ENCODE results near the gene TANC2. TPM values are rescaled to one million over a fixed set of nuclear protein-coding genes. Genes with fewer than 3 reads are reported as not detected.
A peak's percentile ranks its signal among the peaks of the same experiment; 100 is the strongest.
"Not testable (repeated sequence)": the region's sequence is repeated elsewhere in the genome, so short reads cannot be mapped to it uniquely, and the experiment has no call there.

The TANC2 gene
- total RNA-seq, 2 experiments from 2014 or later: 5.0 to 6.6 TPM

DNA sequence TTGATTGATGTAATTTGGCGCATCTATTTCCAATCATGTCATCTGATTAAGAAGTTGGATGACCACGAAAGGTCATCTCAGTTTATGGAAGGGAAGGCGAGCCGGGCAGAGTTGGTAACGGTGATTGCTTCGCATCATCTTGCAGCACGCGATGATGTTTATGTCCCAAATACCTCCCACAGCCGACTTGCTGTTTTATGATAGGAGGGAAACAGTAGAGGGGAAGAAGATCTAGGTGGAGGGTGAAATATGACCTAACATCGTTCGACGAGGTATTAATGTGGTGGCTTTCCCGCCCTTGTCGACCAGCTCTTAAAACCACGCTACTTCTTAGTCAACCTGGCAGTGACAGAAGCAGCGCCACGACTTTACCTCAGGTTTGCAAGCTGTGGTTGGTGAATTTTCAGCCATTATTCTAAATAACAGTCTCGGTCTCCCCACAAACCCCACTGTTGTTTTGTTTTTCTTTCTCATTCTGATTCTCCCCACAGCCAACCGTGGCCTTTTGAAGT is 805 bp upstream of the TANC2 start:
- CTCF ChIA-PET: interaction anchor here (0.6 to 1.2 kb wide), 4 partner anchors 35 to 317 kb away, joined by 3 to 5 read pairs (median 3); no protein-coding TSS in a partner anchor
- DNase-seq: peak; percentile 78
- Mint-ChIP-seq H3K27ac (peak overlapping the region; percentile 86), H3K4me1 (peaks cover 26% of the 10 kb centered on the region), H3K27me3 (peaks cover 31% of the 10 kb centered on the region), H3K4me3 (peak overlapping the region; percentile 78), H3K36me3 (ENCODE audit: low read depth) (no peaks in the 10 kb centered on the region), H3K9me3 (ENCODE audit: low read depth) (no peaks in the 10 kb centered on the region)
- POLR2A ChIA-PET: interaction anchor here (1.7 kb wide), 1 partner anchor 241 kb away, joined by 7 read pairs; no protein-coding TSS in a partner anchor
- peak; percentile 54 for ATAC-seq
- intact Hi-C loops (cut with DNase I, micrococcal nuclease): loop anchor here (1.0 to 10.0 kb wide), 11 partner anchors 241 to 900 kb away; partner anchors contain the start of genes DCAF7 (in 1 of the 2), FTSJ3 (in 1 of the 2), MAP3K3 (in 1 of the 2) and MED13 (in 1 of the 2)

DNA sequence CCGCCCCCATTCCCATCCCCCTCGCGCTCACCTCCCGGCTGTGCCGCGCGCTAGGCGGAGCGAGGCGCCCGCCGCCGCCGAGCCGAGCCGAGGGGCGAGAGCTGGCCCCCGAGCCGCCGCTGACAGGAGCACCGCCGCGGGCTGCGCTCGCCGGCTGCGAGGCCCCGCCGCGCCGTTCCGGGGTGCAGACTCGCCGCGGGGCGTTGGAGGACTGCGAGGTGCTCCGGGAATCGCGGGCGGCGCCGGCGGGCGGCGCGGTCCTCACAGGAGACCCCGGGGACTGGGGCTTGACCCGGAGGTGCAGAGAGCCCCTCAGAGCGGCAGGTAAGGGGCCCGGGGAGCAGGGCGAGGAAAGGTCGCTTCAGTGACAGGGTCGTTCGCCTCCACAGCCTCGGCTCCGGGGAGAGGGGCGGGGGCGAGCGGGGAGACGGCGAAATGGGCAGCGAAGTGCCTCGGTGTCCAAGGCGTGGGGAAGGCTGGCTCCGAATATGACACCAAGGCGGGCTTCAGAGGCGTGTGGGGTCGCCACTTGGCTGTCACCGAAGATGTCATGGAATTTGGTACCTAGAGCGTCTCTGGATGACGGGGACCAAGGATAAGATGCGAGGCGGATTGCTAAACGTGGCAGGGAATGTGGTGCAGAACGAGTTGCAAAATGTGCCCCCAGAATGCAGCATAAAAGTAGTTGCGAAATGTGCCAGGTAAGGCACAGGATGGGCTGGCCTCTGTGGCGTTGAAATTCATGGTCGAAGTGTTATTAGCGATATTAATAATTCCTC is 580 bp downstream of the TANC2 start:
- CTCF ChIA-PET: interaction anchor here (0.6 to 0.8 kb wide), 2 partner anchors 13 to 104 kb away, joined by 3 read pairs; no protein-coding TSS in a partner anchor
- peak; percentile 77 for DNase-seq

DNA sequence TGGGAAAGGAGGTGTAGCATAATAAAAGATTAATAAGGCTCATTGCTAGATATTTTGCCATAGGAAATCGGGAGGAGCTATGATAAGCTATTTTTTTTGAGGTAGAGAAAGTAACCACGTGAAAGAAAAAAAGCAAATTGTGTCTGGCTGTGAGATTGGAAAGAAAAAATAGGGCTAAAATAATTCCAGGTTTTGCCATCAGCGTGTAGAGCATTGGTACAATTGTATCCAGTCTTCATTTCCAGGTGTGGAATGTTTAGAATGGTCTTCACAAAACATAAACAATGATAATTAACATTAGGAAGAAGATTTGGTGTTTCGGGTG is 1.1 kb downstream of the TANC2 start:
- H3K4me1 Mint-ChIP-seq: peaks cover 26% of the 10 kb centered on the region
- peak overlapping the region; percentile 40 for H3K27ac Mint-ChIP-seq
- H3K9me3 Mint-ChIP-seq (ENCODE audit: low read depth): no peaks in the 10 kb centered on the region
- CTCF ChIA-PET: interaction anchor here (0.8 kb wide), 1 partner anchor 13 kb away, joined by 3 read pairs; no protein-coding TSS in a partner anchor
- peaks cover 25% of the 10 kb centered on the region for H3K27me3 Mint-ChIP-seq
- DNase-seq (no peak), ATAC-seq (no peak)
- H3K4me3 Mint-ChIP-seq: peak overlapping the region; percentile 74
- POLR2A ChIA-PET: no interaction called here
- intact Hi-C loops (cut with DNase I, micrococcal nuclease): loop anchor here (5.0 to 10.0 kb wide), 7 partner anchors 412 to 902 kb away; partner anchors contain the start of genes DCAF7 (in 1 of the 2), FTSJ3 (in 1 of the 2), MED13 (in 1 of the 2) and METTL2A (in 1 of the 2)
- no peaks in the 10 kb centered on the region for H3K36me3 Mint-ChIP-seq (ENCODE audit: low read depth)

More for the DNA sequence above, 580 bp downstream of the TANC2 start:
- peak; percentile 40 for ATAC-seq
- H3K27me3 Mint-ChIP-seq: peaks cover 26% of the 10 kb centered on the region
- POLR2A ChIA-PET: no interaction called here
- H3K4me3 Mint-ChIP-seq: peak overlapping the region; percentile 74
- peaks cover 26% of the 10 kb centered on the region for H3K4me1 Mint-ChIP-seq
- H3K36me3 Mint-ChIP-seq (ENCODE audit: low read depth): no peaks in the 10 kb centered on the region
- intact Hi-C loops (cut with DNase I, micrococcal nuclease): loop anchor here (5.0 to 10.0 kb wide), 7 partner anchors 412 to 902 kb away; partner anchors contain the start of genes DCAF7 (in 1 of the 2), FTSJ3 (in 1 of the 2), MED13 (in 1 of the 2) and METTL2A (in 1 of the 2)
- H3K9me3 Mint-ChIP-seq (ENCODE audit: low read depth): no peaks in the 10 kb centered on the region
- H3K27ac Mint-ChIP-seq: peak overlapping the region; percentile 40

DNA sequence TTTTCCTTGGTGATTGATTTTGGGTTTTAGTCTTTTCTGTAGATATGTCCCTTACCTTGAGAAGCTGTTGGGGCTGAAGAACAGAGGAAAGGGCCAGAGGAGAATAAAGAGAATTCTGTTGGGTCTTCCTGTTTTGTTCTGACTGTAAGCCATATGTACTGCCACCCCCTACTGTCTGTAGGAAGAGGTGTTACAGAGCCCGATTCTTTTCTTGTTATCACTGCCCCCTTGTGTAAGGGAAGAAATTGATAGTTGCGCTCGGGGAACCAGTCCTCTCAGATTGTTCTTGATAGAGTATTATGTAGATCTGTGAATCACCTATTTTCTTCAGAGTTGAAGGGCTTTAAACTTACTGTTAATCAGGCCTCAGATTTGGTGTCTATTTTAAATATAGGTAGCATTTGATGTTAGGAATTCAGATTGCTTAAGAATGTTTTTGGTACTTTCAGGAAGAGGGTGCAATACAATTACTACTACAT is 2.4 kb downstream of the TANC2 start:
- ChIA-PET CTCF (interaction anchor here (0.8 to 1.0 kb wide), 2 partner anchors 127 to 297 kb away, joined by 3 read pairs; no protein-coding TSS in a partner anchor), POLR2A (interaction anchor here (0.7 kb wide), 1 partner anchor 244 kb away, joined by 3 read pairs; no protein-coding TSS in a partner anchor)
- H3K9me3 Mint-ChIP-seq (ENCODE audit: low read depth): no peaks in the 10 kb centered on the region
- H3K4me3 Mint-ChIP-seq: no peak overlapping the region
- intact Hi-C loops (cut with DNase I, micrococcal nuclease): loop anchor here (1.0 to 10.0 kb wide), 12 partner anchors 265 to 904 kb away; partner anchors contain the start of genes METTL2A (in 2 of the 2), DCAF7 (in 1 of the 2), FTSJ3 (in 1 of the 2) and MED13 (in 1 of the 2)
- peaks cover 16% of the 10 kb centered on the region for H3K27me3 Mint-ChIP-seq
- H3K4me1 Mint-ChIP-seq: peaks cover 26% of the 10 kb centered on the region
- no peak overlapping the region for H3K27ac Mint-ChIP-seq
- ATAC-seq (peak; percentile 67), DNase-seq (peak; percentile 62)
- no peaks in the 10 kb centered on the region for H3K36me3 Mint-ChIP-seq (ENCODE audit: low read depth)

DNA sequence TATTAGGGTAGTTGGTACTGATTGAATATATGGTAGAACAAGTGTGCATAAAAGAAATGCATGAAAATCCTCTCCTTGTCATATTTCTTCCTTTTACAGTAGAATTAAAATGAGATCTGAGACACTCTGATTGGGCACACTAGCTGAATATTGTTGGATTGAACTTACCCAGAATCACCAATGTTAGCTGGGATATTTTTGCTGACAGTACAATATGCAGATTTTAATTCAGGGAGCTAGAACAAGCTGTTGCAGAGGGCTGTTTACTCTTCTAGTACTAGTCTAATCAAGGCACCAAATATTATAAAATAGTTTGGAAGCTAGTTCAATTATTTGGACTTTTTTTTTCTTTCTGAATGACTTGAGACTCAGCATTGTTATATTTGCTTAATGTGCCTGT is 4.6 kb downstream of the TANC2 start:
- peaks cover 19% of the 10 kb centered on the region for H3K4me1 Mint-ChIP-seq
- ChIA-PET POLR2A (interaction anchor here (0.6 kb wide), 1 partner anchor 427 kb away, joined by 3 read pairs; no protein-coding TSS in a partner anchor), CTCF (interaction anchor here (0.8 kb wide), 1 partner anchor 379 kb away, joined by 3 read pairs; no protein-coding TSS in a partner anchor)
- intact Hi-C loops (cut with DNase I, micrococcal nuclease): no loop called here
- H3K36me3 Mint-ChIP-seq (ENCODE audit: low read depth): no peaks in the 10 kb centered on the region
- H3K9me3 Mint-ChIP-seq (ENCODE audit: low read depth): no peaks in the 10 kb centered on the region
- no peak overlapping the region for H3K4me3 Mint-ChIP-seq
- ATAC-seq (no peak), DNase-seq (no peak)
- peaks cover 8% of the 10 kb centered on the region for H3K27me3 Mint-ChIP-seq
- no peak overlapping the region for H3K27ac Mint-ChIP-seq

DNA sequence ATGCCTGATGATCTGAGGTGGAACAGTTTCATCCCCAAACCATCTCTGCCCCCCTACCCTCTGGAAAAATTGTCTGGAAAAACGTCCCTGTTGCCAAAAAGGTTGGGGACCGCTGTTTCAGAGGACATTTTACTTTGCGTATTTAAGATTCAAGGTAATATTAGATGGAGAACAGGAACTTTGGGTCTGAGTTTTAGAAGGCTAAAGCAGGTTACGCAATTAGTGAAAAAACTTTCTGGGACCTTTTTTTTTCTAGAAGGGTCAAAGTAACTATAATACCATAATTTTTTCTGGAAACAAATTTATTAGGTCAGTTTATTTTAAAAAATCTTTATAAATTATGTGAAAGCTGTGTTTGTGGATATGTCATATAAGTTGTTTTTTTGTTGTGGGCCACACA is 5.8 kb downstream of the TANC2 start:
- CTCF ChIA-PET: interaction anchor here (1.1 kb wide), 1 partner anchor 286 kb away, joined by 3 read pairs; no protein-coding TSS in a partner anchor
- H3K27me3 Mint-ChIP-seq: peaks cover 8% of the 10 kb centered on the region
- DNase-seq: no peak
- intact Hi-C loops (cut with DNase I, micrococcal nuclease): no loop called here
- no peak overlapping the region for H3K27ac Mint-ChIP-seq
- POLR2A ChIA-PET: no interaction called here
- no peaks in the 10 kb centered on the region for H3K36me3 Mint-ChIP-seq (ENCODE audit: low read depth)
- ATAC-seq: no peak
- peaks cover 3% of the 10 kb centered on the region for H3K9me3 Mint-ChIP-seq (ENCODE audit: low read depth)
- H3K4me1 Mint-ChIP-seq: peaks cover 14% of the 10 kb centered on the region
- H3K4me3 Mint-ChIP-seq: no peak overlapping the region

DNA sequence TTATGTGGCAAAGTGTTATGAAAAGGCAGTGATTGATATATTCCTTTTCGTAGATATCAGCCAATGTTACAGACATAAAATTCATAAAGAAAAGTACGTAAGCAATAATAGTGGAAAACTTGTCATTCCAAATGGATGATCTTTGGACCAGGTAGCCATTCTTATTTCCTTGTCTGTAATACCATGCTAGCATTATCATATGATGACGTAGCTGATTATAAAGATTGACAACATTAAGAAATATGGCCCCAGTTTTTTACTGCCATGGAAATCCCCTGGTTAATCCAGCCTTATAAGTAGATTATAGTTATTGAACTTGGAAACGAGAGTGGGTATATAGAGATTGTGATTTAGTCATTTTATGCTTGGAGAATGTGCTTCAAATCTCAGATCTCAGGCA is 8.8 kb downstream of the TANC2 start:
- no peaks in the 10 kb centered on the region for H3K36me3 Mint-ChIP-seq (ENCODE audit: low read depth)
- ATAC-seq (no peak), DNase-seq (no peak)
- H3K27me3 Mint-ChIP-seq: peaks cover 2% of the 10 kb centered on the region
- no peaks in the 10 kb centered on the region for H3K4me1 Mint-ChIP-seq
- CTCF ChIA-PET: interaction anchor here (0.7 kb wide), 1 partner anchor 169 kb away, joined by 3 read pairs; no protein-coding TSS in a partner anchor
- POLR2A ChIA-PET: interaction anchor here (0.7 kb wide), 1 partner anchor 11 kb away, joined by 3 read pairs; no protein-coding TSS in a partner anchor
- intact Hi-C loops (cut with DNase I, micrococcal nuclease): no loop called here
- H3K9me3 Mint-ChIP-seq (ENCODE audit: low read depth): peaks cover 5% of the 10 kb centered on the region
- H3K27ac Mint-ChIP-seq: no peak overlapping the region
- no peak overlapping the region for H3K4me3 Mint-ChIP-seq

DNA sequence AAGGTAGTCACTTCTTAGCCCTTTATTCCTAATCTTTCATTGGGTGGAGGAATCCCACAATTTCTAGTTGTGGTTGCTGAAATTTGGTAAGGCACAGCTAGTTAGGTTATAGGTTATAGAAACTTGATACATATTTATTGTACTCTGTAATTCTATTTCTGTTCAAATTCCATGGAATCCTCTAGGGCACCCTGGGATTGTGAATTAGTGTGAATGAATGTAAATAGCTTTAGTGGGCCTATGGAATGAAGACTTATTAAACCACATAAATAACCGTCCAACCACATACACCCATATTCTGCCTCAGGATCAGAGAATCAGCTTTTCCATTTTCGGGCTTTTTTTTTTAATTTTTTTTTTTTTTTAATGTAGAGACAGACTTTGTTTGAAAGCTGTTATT is 9.2 kb downstream of the TANC2 start:
- POLR2A ChIA-PET: interaction anchor here (0.7 kb wide), 1 partner anchor 12 kb away, joined by 3 read pairs; no protein-coding TSS in a partner anchor
- CTCF ChIA-PET: interaction anchor here (0.7 to 0.9 kb wide), 2 partner anchors 10 to 169 kb away, joined by 3 read pairs; no protein-coding TSS in a partner anchor
- no peaks in the 10 kb centered on the region for H3K36me3 Mint-ChIP-seq (ENCODE audit: low read depth)
- H3K9me3 Mint-ChIP-seq (ENCODE audit: low read depth): peaks cover 5% of the 10 kb centered on the region
- H3K27me3 Mint-ChIP-seq: peaks cover 2% of the 10 kb centered on the region
- DNase-seq (no peak), ATAC-seq (no peak)
- peaks cover 4% of the 10 kb centered on the region for H3K4me1 Mint-ChIP-seq
- no peak overlapping the region for H3K4me3 Mint-ChIP-seq
- no peak overlapping the region for H3K27ac Mint-ChIP-seq
- intact Hi-C loops (cut with DNase I, micrococcal nuclease): no loop called here

DNA sequence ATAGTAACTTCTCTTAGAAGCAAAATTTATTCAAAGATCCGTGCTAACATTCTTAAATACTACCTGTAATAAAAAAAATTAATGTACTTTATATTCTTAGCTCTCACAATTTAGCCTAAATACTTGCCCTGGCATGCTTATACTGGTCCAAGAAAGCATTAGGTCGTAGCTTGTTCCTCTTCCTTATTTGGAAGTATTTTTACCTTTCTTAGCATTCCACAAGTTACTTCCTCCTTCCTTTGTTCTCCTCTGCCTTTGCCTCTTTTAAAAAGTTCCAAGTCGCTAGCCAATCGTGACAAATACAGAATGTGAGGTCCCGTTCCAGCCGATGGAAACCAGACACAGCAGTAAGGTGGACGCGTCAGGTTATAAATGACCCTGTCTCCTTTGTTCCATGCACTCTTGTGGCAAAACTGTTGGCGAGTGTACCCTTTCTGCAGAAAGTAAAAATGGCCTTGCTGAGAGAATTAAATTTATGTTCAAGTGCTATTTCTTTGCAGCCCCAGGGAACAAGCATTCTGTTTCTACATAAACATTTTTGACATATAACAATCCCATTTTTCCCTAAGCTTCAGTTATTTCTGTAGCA is 10.7 kb downstream of the TANC2 start:
- H3K27me3 Mint-ChIP-seq; H3K36me3 Mint-ChIP-seq (ENCODE audit: low read depth); H3K4me1 Mint-ChIP-seq; POLR2A ChIA-PET; ATAC-seq; DNase-seq; H3K27ac Mint-ChIP-seq; intact Hi-C loops (cut with DNase I, micrococcal nuclease); H3K9me3 Mint-ChIP-seq (ENCODE audit: low read depth); H3K4me3 Mint-ChIP-seq: not testable (repeated sequence)
- CTCF ChIA-PET: interaction anchor here (1.1 kb wide), 1 partner anchor 45 kb away, joined by 5 read pairs; no protein-coding TSS in a partner anchor

DNA sequence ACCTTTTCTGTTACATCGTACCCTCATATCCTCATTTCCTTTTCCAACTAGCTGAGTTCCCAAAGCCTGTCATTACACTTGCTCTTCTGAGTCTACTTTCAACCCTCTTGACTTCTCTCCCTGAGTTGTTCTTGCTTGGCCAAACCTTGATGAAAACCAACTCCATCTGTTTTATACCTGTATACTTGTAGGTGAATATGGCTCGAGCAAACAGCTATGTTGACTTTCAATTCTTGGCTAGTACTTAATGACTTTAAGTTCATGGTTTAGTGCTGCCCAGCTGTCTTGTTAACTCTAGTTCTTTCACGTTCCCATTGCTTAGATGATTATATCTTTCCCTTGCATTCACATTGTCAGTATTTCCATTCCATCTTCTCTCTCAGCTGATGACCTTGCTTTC is 14.8 kb downstream of the TANC2 start:
- ATAC-seq (no peak), DNase-seq (no peak)
- H3K27me3 Mint-ChIP-seq: no peaks in the 10 kb centered on the region
- H3K36me3 Mint-ChIP-seq (ENCODE audit: low read depth): peaks cover 10% of the 10 kb centered on the region
- ChIA-PET POLR2A (no interaction called here), CTCF (interaction anchor here (0.6 to 1.4 kb wide), 3 partner anchors 13 to 426 kb away, joined by 3 to 7 read pairs (median 4); no protein-coding TSS in a partner anchor)
- H3K27ac Mint-ChIP-seq: no peak overlapping the region
- H3K4me3 Mint-ChIP-seq: no peak overlapping the region
- peaks cover 24% of the 10 kb centered on the region for H3K9me3 Mint-ChIP-seq (ENCODE audit: low read depth)
- intact Hi-C loops (cut with DNase I, micrococcal nuclease): no loop called here
- H3K4me1 Mint-ChIP-seq: peaks cover 4% of the 10 kb centered on the region

All from activated CD4-positive, alpha-beta T cell treated with anti-CD3 and anti-CD28 coated beads for 36 hours (primary cell).